Left kidney (tissue), 8 donors: ENCODE results near the gene OR10S1. TPM values are rescaled to one million over a fixed set of nuclear protein-coding genes. Genes with fewer than 3 reads are reported as not detected.
"Not testable (repeated sequence)": the region's sequence is repeated elsewhere in the genome, so short reads cannot be mapped to it uniquely, and the experiment has no call there.

Experiments
- DNase-seq: peaks from one replicate; pipeline ENCODE4 v3.0.0-alpha.2; 2013
- long read RNA-seq, 8 donors: transcript quantifications; one replicate each; lab custom pipeline, GENCODE V29; 2026
- polyA plus RNA-seq: library from polyadenylated mRNA; unstranded; fragments of 120-200 nt; gene quantifications from one replicate; pipeline ENCODE4 v1.2.1, GENCODE V29; 2013; ENCODE audit not compliant: insufficient read length

The OR10S1 gene, protein sequence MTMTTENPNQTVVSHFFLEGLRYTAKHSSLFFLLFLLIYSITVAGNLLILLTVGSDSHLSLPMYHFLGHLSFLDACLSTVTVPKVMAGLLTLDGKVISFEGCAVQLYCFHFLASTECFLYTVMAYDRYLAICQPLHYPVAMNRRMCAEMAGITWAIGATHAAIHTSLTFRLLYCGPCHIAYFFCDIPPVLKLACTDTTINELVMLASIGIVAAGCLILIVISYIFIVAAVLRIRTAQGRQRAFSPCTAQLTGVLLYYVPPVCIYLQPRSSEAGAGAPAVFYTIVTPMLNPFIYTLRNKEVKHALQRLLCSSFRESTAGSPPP
- not detected for polyA plus RNA-seq
- long read RNA-seq, donor 1: 0 reads
- long read RNA-seq, donor 2: 0 reads
- long read RNA-seq, donor 3: 0 reads
- long read RNA-seq, donor 4: 0 reads
- long read RNA-seq, donor 5: 0 reads
- long read RNA-seq, donor 6: 0 reads
- long read RNA-seq, donor 7: 0 reads
- long read RNA-seq, donor 8: 0 reads

DNA sequence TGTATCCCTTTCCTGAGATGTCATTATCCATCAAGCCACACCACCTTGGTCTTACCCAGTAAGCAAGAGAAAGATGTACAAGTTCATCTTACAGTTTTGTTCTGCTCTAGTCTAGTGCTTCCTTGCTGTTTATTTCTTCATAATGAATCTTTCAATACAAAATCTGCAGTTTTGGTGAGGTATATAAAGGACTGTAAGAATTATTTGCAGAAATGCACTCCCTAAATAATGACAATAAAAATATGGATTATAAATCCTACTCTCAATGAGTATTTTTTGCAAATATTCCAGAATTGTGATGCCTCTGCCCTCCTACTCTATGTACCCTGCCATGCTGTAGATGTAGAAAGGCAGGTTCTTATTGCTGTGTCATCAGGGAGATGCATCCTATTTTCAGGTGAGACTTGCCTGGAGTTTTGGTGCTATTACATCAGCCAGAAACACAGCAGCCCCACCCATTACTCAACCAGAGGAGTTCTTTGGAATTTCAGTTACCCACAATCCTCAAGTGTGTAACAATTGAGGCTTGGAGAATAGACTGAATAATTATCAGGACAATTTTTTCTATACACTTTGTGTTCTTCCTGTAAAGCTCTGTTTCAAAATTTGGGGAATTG, at the start of gene OR10S1:
OR10S1 (minus strand) TSS at position 51 of the 617 bp plus-strand sequence. CDS start 117 bp downstream, outside the sequence.
- DNase-seq: no peak

DNA sequence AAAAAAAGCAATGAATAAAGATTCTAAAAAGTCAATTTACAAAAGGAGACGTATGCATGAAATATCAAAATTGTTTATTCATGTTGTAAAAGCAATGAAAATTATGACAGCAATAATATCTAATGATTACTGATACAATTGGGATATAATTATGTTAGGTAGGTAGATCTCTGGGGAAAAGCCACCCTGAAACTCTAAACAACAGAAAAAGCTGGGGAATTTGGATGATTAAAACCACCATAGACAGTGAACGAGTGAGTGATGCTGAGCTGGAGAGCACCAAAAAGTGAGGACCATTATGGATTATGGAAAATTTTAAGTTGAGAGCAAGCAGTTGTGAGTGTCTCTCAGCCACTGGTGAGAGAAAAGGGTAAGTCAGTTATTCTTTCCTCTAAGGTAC, 48.9 kb upstream of the OR10S1 start, which contains the start of gene OR10G8:
OR10G8 (plus strand) TSS at position 301 of the 400 bp plus-strand sequence. CDS start 2,825 bp downstream, outside the sequence.
- DNase-seq: no peak

DNA sequence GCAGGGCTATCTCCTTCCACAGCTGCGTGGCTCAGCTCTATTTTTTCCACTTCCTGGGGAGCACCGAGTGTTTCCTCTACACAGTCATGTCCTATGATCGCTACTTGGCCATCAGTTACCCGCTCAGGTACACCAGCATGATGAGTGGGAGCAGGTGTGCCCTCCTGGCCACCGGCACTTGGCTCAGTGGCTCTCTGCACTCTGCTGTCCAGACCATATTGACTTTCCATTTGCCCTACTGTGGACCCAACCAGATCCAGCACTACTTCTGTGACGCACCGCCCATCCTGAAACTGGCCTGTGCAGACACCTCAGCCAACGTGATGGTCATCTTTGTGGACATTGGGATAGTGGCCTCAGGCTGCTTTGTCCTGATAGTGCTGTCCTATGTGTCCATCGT, 38.3 kb upstream of the OR10S1 start:
- not testable (repeated sequence) for DNase-seq

DNA sequence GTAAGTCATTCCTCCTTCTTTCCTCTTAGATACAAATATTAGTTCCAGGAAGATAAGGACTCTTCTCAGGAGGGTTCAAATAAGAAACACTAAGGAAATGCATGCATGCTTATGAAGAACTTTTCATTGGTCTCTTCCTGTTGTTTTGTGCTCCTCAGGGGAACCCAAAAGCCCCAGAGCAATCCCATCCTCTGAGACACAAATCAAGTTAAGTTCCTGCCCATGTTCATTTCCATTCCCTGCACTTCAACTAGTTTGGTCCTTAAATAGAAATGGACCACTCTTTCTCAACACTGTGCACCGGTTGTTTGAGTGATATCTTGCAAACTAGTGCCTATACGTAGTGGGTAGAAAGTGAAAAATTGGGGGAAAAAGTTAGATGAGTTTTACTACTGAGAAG, 35.1 kb upstream of the OR10S1 start, which contains the start of gene OR10G4:
OR10G4 (plus strand) TSS at position 301 of the 400 bp plus-strand sequence. CDS start 2,578 bp downstream, outside the sequence.
- DNase-seq: no peak

DNA sequence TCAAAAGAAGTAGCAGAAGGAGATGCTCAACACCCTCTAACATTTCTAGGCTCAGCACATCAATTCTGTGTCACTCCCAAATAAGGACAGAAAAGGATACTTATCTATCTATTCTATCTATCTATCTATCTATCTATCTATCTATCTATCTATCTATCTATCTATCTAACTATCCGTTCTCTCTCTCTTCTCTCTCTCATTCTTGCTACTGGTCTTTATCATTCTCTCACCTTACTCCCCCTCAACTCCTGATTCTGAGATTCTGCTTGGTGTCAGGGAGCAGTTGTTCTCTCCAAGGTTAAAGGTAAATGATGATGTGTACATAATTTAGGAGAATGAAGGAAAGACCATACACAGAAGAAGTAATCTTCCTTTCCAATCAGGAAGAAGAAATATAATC, 17.5 kb upstream of the OR10S1 start, which contains the start of gene OR10G6:
OR10G6 (minus strand) TSS at position 43 of the 400 bp plus-strand sequence; CDS start at position 43, 0 bp downstream.
- DNase-seq: no peak

DNA sequence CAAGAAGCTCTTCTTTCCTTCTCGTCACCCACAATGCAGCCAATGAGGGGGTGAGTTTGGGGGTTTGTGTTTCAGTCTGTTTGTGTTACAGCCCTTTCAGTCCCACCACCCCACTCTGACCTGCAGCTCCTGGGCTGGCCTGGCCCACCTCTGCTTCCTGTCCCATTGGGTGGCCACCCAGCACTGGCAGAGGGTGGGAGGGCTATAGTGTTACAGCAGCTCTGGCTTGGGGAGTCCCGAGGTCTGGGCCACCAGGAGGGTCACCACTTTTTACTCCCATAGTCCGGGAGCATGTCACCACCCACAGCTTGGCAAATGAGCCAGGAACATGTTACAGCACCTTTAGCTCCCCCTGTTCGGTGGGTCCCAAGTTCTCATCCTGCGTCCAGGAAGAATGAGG, 1.7 kb upstream of the OR10S1 start:
- no peak for DNase-seq

DNA sequence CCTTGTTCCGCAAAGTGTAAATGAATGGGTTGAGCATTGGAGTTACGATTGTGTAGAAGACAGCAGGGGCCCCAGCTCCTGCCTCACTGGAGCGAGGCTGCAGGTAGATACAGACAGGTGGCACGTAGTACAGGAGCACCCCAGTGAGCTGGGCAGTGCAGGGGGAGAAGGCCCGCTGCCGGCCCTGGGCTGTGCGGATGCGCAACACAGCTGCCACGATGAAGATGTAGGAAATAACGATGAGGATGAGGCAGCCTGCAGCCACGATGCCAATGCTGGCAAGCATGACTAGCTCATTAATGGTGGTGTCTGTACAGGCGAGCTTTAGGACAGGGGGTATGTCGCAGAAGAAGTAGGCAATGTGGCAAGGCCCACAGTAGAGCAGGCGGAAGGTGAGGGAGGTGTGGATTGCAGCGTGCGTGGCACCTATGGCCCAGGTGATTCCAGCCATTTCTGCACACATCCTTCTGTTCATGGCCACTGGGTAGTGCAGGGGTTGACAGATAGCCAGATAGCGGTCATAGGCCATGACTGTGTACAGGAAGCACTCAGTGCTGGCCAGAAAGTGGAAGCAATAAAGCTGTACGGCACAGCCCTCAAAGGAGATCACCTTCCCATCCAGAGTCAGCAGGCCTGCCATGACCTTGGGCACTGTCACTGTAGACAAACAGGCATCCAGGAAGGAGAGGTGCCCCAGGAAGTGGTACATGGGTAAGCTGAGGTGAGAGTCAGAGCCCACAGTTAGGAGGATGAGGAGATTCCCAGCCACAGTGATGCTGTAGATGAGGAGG, 616 bp downstream of the OR10S1 start:
- DNase-seq: no peak

DNA sequence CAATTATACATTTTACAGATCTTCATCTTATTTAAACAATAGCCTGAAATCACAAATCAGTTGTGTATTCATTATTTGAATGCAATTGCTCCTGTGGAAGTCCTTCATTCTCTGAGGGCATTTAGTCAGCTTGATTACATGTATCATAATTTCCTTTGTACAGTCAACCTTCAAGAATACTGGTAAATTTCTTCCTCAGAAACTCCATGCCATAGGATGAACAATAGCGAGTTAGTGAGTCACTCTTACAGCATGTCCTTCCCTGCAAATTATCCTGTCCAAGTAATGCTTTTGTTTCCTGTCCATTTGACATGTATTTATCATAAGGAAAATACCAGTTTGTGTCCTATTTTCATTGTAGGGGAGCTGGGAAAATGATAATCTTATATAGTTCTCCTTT, 3.8 kb downstream of the OR10S1 start:
- no peak for DNase-seq

DNA sequence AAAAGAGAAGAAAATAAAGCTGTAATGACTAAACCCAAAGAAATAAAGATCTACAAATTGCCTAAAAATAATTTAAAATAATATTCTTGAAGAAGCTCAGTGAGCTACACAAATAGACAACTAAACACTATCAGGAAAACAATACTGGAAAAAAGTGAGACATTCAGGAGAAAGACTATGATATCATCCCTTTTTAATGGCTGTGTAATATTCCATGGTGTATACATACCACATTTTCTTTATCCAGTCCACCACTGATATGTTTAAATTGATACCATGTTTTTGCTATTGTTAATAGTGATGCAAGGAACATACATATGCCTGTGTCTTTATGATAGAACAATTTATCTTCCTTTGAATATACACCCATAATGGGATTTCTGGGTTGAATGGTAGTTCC, 20.8 kb downstream of the OR10S1 start:
- DNase-seq: no peak

DNA sequence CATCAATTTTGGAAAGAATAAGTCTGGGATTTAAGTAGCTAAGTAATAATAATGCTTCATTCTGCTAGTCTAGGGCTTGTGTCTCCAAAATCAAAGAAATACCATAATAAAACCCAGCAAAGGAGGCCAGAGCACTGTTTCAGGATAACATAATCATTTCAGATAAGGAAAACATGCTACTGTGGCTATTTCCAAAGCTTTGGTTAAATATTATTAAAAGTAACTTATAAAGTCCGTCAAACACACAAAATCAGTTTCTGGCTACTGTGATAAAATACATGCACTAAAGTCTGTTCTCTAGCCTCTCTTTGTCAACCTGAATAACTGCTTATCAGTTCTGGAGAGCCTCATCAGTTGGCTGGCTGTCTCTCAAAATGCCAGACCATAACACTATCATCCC, 32.4 kb downstream of the OR10S1 start:
- no peak for DNase-seq

DNA sequence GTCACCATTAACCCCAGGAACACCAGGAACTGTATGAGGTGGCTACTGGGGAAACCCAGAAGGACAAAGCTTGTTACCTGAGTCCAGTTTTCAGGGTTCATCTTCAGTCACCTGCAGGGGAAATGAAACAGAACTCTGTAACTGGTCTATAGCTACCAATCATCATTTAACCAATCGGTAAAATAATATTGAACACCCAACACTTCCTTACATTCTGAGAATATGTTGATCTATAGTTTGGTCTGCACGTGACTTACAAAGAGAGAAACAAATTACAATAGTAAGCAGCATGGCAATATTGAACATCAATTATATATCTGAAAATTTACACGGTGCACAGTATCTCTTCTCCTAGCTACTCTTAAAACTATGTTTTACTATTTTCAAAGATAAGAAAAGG, 33.8 kb downstream of the OR10S1 start, which contains the start of gene OR6T1:
OR6T1 (minus strand) TSS at position 101 of the 400 bp plus-strand sequence; CDS start at position 101, 0 bp downstream.
- no peak for DNase-seq

DNA sequence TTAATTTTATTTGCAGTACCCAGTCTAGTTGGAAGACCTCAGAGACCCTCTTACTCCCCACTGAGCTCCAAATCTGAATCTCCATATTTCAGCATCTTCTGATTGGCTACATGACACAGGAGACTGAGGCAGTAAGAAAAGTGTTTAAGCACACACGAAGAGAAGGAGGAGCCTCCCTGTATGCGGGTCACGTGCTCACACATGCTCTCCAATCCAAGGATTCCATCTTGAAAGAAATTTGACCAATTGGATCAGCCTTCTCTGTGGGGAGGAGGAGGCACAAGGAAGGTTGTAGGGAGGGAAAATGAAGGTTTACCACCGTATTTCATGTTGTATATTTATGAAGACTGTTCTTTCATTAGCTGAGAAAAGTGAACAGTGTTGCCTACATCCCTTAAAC, 35.2 kb downstream of the OR10S1 start:
- no peak for DNase-seq

DNA sequence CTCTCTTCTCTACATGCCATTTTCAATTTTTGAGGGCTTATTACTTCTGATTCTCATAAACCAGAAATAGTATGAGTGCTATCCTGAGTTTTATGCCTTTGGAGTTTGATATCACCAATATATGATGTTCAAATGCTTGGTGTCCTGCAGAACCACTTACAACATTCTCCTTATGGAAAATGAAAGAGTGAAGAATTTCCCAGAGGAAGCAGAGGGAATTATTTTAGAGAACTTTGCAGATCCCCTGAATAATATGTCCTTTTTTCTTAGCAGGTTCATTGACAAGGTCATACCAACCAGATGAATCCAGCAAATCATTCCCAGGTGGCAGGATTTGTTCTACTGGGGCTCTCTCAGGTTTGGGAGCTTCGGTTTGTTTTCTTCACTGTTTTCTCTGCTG, 38.3 kb downstream of the OR10S1 start, which contains the start of gene OR4D5:
OR4D5 (plus strand) TSS at position 301 of the 400 bp plus-strand sequence; CDS start at position 301, 0 bp downstream.
- no peak for DNase-seq

Other genes starting within 250 kb of the OR10S1 start
- 23.5 TPM for gene ZNF202, start 236.1 kb downstream of the OR10S1 start, polyA plus RNA-seq
- gene OR6X1, start 223.3 kb downstream of the OR10S1 start, polyA plus RNA-seq: not detected
- not detected for gene OR6M1, start 171.4 kb downstream of the OR10S1 start, polyA plus RNA-seq
- gene TMEM225, start 92.1 kb downstream of the OR10S1 start, polyA plus RNA-seq: not detected
- gene OR8D4, start 75.6 kb downstream of the OR10S1 start, polyA plus RNA-seq: not detected
- gene OR4D5, start 38.2 kb downstream of the OR10S1 start, polyA plus RNA-seq: not detected
- gene OR6T1, start 33.9 kb downstream of the OR10S1 start, polyA plus RNA-seq: not detected
- gene OR10G6, start 17.4 kb upstream of the OR10S1 start, polyA plus RNA-seq: not detected
- gene OR10G4, start 35.2 kb upstream of the OR10S1 start, polyA plus RNA-seq: not detected
- not detected for gene OR10G9, start 45.2 kb upstream of the OR10S1 start, polyA plus RNA-seq
- gene OR10G8, start 49.0 kb upstream of the OR10S1 start, polyA plus RNA-seq: not detected
- gene OR10G7, start 63.5 kb upstream of the OR10S1 start, polyA plus RNA-seq: not detected
- 13.7 TPM for gene VWA5A, start 137.7 kb upstream of the OR10S1 start, polyA plus RNA-seq
- gene OR10D3, start 205.6 kb upstream of the OR10S1 start, polyA plus RNA-seq: not detected